Kasumi-1 (cell line): ENCODE results near the gene ANTXRL.
"Not testable (repeated sequence)": the region's sequence is repeated elsewhere in the genome, so short reads cannot be mapped to it uniquely, and the experiment has no call there.

Experiments used
- DNase-seq, 2 experiments: peaks; one replicate each; lab custom pipeline; 2025; lab: John Stamatoyannopoulos, UW

ANTXRL gene

DNA sequence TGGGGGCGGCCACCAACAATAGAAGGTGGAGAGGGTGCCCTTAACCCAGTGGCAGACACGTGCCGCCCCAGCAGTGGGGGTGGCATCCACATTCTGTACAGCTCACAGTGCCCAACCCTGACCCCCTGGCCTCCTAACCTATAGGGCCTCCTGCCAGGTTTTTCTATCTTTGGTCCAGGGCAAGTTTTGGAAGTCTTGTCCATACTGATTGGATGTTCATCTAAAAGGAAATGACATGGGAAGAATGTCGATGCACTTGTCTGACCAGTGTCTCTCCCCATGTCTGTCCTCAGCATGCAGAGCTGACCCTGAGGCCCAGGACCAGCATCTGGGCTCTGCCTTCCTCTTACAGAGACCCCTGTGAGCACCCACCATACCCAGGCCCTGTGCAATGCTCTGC lies 32.3 kb upstream of the ANTXRL start:
- no peak for DNase-seq

DNA sequence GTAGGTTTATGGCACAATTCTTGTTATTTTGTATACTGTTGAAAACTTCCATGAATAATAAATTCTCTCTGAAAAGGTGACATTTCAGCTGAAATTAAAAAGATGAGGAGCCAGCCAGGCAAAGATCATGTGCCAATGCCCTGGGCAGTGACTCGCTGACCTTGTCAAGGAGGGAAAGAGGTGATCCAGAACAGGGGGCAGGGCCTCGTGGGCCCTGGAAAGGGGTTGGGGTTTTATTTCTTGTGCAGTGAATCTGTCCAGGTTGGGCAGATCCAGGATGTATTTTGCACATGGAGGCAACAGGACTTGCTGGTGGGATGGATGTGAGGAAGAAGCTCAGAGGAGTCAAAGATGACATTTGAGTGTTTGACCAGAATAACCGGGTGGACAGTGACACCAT lies 31.6 kb upstream of the ANTXRL start:
- DNase-seq, result not testable (repeated sequence)

DNA sequence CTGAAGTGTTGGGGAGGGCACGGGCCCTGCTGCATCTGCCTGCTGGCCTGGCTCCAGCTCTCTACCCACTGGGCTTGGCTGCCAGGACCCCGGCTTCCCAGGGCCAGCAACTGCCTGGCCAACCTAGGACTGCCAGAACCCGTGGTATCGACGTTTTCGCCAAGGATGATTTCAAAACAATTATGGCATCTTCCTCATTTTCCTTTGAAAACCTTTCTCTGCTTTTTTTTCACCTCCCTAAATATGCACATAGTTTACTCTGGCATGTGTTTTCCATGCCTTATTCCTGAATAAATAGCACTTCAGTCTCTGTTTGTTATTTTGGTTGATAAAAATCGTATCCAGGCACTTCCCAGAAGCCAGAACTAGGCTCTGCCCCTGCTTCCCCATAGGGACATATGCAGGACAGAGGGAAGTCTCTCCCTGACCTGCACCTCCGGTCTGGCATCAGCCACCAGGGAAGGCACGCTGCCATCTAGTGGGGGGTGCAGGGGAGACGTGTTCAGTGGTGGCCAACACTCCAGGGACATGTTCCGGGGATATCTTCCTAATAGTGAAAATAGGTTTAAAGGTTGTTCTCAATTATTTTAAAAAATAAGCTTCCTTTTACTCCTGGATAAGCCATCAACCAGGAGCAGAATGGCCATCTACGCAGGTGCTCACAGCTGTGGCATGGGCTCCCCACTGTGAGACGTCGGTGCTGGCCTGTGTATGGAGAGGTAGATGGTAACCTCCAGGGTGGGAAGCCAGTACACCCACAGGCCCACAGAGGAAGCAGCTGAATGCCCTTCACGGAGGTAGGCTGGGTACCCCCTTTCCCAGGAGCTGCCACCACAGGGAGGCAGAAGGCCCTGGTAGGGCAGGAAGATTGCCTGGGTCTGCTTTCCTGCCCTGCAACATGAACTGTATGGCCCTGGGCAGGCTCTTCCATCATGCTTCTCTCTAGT lies 30.7 kb upstream of the ANTXRL start:
- DNase-seq, result peak; percentile 80 to 83

DNA sequence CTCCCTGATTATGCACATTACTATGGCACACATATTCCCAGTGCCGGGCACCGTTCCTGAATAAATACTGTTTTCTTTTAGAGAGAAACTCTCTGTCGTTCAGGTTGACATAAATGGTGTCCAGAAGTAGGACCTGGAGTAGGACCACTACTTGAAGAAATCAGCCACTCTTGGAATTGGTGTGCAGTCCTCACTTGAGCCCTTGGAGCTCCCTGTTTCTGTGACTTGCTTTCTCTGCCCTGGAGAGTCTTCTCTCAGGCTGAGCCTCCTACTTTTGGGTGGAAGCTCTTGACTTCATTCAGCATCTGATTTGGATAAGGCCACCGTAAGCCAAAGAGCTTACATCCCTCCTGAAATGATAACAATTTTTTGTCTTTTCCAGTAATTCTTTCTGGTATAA lies 29.7 kb upstream of the ANTXRL start:
- no peak for DNase-seq

DNA sequence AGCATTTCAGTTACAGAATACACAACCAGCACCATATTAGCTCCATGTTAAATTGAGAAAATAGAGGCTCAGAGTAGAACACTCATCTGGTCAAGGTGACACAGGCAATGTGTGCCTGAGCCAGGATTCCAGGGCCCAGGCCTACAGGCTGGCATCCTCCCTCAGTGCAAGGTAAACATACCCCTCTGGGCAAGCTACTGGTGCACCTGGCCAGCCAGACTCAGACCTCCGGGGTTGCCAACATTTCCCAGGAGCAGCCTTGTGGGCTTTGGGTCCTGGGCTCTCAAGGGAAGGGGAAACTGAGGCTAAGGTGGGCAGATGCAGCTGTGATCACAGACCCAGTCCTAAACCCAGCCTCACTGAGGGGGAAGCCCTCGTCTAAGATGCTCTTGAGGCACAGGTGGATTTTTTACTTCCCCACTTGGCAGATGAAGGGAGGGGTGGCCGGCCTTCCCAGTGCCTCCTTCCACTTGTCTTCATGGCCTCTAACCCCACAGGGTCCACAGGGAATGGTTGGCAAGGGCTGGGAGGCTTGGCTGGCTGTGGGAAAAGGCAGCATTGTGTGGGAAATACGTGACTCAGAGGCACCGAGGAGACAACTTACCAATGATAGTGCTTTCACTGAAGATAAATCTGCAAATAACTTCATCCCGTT lies 23.8 kb upstream of the ANTXRL start:
- DNase-seq, result not testable (repeated sequence)

DNA sequence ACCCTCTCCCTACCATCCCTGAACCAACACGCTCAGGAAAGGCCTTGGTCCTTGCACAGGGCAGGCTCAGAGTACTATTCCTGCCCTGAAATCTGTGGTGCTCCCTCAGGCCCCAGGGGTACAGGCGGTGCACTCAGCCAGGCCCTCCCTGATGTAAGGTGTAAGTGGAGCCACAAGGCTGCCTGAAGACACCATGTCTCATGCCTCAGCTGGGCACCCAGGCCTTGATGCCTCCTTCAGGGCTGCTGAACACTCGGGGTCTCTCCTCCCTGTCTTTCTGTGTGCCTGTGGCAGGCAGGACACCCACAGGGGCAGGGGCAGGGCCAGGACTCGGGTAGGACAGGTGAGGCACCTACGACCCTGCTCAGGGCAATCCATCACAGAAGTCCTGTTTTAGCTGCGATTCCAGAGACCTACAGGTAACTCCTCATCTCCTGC lies 22.9 kb upstream of the ANTXRL start:
- DNase-seq, result no peak

DNA sequence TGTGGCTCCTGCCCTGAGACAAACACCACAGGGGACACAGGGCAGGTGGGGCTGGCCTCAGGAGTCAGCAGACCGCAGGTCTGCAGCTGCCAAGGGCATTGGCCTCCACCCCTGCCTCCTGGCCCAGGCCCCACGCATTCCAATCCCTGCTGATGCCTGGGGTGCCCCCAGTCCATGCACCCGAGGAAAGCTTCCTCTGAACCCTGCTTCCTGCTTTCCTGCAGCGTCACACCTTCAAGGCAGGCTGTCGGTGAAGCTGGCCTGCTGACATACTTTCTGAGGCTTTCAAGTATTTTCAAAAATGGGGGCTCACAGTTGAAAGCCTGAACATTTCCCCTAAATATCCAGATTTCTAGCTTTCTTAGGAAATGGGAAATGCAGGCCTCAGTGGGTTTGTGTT lies 22.5 kb upstream of the ANTXRL start:
- no peak for DNase-seq

DNA sequence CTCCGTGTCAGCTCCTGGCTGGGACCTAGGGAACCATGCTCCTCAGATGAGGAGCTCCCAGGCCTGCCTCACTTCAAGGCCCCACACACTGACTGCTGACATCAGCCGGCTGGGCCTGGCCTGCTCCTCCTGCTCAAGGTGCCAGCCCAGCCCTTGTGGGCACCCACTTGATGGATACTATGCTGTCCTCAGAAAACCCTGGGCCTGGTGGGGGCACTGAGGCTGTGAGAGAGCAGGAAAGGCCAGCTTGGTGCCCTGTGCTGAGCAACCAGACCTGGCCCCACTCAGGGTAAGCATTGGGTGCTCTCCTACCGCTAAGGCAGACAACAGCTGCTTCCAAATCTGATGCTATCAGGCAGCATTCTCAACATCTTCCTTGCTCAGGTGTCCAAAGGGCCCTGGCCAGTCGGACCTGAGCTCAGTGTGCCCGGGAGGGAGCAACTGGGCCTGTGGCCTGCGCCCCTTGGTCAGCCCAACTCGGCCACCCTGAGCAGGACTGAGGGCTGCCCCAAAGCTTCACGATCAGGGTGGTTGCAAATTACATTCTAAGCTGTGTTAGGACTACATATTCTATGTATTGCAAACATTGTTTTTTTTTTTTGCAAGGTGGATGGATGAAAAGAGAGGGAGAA lies 21.9 kb upstream of the ANTXRL start:
- no peak for DNase-seq

DNA sequence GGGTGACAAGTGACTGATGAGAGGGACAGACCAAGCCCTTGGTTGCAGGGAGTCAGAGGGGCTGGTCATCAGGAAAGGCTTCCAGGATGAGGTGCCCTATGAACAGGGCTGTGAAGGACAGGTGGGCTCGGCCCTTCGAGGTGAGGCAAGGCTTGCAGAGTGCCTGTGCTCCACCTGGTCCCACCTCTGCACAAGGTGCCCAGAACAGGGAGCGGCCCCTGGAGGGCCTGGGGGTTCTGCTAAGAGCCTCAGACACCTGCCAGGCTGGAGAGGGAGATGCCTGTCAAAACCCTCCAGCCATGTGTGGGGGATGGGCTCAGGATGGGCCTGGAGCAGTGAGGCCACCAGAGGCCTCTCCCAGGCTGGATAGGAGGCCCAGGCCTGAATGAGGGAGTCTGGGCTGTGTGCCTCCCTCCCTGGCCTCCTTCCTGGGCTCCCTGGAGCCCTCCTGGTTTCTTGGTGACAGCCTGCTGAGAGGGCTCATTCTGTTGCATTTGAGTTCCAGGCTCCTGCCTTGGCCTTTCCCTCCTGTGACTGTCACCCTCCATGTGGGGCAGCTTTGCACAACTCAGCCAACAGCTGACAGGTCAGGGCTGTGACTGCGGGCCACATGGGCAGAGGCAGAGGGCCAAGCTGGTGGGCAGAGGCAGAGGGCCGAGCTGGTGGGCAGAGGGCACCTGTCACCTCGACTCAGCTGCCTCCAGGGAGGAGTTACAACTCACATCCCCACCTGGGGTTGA lies 21.1 kb upstream of the ANTXRL start:
- not testable (repeated sequence) for DNase-seq

DNA sequence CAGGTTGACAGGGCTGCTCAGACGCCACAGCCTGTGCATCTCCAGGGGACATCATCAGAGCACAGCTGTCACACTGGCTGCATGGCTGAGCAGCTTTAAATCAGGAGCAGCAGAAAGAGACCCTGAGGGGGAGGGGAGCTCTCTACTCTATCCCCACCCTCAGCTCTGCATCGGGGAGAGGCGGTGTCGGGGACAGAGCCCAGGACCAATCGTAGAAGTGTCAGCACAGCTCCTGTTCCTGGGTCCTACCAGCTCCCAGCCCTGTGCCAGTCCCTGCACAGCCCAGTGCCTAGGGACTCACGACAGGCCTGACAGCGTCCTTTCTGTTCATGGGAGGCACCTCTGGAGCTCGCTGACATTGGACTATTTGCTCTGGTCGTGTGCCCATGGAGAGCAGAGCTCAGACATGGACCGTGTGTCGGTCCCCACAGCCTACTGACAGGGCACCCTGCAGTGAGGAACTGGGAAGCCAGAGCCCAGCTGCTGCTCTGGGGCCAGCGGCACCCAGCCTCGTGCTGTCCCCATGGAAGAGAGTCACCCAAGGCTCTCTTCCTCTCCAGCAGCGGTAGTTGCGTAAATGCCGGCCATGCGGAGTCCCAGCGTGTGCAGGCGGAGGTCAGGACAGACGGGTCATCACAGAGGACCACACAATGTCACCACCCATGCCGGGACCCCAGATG lies 20.4 kb upstream of the ANTXRL start:
- no peak for DNase-seq

DNA sequence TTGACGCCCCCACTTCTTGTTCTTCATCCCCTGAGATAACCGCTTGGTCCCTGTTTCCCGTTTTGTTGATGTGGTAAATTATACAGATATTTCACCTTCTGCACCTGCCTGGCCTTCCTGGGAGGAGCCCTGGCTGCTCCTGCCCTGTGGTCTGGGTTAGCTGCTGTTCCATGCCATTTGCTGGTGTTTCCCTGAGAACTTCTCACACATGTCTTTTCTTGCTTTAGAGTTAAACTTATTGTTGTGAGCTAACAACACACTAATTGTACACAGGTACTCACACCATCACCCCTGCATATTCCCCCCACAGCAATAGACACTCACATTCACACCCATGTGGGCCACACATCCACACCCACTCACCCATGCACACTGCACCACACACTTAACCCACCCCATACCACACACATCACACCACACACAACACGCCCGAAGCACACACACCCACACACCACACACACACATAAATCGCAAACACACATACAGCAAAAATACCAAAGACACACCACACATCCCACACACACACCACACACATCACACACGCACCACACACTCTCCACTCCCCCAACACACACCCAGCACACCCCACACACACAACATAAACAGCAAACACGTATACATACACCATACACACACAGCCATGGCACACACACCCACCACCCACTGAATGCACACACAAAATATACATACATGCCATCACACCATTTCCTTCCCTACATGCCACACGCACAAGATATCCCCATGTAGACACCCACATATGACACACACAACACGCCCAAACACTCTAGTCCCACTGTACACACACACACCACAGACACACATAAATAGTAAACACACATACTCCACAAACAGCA lies 19.4 kb upstream of the ANTXRL start:
- DNase-seq, result no peak

DNA sequence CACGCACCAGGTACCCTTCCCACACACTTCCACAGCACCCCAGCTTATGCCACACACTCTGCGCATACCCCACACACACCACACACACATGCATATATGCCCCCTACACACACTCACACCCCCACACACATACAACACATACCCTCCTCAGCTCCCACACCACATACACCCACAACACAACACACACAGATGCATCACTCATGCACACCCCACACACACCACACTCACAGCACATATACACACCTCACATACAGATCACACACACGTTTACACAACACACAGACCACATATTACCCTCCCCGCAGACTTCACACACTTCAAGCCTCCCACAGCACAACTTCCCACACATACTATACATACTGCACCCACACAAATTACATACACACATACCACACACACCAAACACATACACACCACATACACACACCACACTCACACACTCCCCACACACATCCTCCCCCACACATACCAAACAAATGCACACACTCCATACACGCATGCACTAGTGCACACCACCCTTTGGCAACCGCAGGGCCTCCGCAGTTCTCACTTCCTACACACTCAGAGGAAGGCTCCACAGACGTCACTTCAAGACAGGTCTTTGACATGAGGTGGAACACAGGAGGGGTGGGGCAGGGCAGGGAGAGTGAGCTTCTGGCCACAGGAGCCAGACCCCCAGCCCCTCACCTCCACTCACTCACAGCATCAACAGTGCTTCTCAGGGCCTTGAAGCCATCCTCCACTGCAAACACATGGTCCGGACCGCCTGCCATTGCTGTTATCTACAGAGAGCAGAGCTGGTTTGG lies 18.5 kb upstream of the ANTXRL start:
- DNase-seq, result no peak

DNA sequence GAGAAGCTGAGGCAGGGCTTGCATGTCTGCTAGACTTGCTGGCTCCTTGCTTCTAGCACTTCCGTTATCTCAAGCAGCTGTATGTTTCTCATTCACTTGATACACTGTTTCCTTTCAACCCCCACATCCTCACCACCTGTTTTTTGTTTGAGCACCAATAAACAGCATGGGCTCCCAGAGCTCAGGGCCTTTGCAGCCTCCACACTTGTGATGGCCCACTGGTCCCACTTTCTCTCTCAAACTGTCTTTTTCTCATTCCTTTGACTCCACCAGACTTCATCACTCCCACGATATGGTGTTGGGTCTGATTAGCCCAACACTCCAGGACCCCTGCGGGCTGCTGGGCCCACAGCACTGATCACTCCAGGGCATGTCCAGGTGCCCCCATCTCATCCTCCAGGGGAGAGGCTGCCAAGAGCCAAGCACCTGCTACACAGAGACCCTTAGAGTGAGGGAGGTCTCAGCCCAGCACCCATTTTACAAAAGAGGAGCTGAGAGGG lies 17.2 kb upstream of the ANTXRL start:
- not testable (repeated sequence) for DNase-seq

DNA sequence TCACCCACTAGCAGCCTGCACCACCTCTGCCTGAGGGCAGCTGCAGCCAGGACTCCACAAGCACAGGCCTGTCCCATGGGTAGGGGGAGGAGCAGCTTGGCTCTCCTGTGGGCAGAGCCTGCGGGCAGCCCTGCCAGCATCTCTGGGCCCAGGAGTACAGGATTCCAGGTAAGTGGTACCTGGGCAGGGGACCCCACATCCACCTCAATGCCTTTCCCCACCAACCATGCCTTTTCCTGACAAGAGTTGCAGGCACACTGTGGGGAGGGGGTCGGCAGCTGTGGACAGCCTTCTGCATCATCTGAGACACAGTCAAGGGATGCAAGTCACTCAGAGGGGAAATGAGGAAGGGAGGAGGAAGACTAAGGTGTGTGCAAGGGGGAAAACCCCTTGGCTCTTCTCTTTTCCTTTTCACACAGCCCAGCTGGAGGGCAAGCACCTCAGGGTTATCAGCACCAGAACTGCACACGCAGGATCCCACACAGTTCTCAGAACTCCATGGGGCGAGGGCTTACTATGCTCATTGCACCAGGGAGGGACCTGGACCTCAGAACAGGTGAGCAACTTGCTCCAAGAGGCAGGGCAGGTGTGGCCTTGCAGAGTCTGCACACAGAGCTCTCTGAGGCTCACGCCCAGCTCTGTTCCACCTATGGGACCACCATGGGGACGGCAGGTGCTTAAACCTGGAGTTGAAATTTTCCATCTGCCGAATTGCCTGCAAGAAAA lies 16.5 kb upstream of the ANTXRL start:
- no peak for DNase-seq

DNA sequence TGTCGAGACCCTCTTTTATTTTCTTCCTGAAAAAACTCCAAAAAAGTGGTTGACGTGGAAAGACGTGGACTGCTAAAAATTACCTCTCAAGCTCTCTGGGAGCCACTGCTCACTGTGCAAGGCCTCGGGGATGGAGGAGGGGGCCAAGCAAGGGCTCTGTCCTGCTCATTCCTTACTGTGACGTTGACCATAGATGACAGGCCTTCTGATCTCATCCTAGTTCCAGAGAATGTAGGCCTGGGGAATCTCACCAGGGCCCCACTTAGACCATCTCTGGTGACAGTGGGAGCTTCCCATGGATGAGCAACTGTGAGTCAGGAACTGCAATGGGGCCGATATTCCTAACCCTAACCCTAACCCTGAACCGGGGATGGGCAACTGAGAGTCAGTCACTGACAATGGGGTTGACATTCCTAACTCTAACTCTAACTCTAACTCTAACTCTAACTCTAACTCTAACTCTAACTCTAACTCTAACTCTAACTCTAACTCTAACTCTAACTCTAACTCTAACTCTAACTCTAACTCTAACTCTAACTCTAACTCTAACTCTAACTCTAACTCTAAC lies 15.8 kb upstream of the ANTXRL start:
- DNase-seq, result not testable (repeated sequence)

DNA sequence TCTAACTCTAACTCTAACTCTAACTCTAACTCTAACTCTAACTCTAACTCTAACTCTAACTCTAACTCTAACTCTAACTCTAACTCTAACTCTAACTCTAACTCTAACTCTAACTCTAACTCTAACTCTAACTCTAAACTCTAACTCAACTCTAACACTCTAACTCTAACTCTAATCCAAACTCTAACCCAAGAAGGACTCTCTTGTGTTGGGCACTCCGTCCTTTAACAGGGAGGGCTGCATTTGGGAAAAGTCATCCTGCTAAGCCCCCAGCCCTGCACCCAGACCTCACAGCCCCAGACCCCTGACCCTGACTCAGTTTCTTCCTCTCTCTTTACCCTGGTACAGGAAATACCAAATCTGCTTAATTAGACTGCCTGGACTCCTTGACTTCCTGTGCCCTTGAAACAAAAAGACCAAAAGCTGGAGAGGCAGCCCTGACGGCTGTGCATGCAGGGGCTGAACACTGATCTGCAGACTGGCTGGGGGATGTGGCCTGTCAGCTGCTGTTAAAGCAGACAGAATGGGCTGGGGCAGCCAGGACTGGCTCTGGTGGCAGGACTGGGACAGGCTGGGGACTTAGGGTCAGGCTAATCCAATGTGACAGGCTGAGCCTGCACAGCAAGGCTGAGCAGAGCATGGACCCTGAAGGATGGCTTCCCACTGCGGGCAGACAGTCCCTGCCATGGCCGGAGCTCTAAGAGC lies 14.8 kb upstream of the ANTXRL start:
- DNase-seq, result not testable (repeated sequence)

DNA sequence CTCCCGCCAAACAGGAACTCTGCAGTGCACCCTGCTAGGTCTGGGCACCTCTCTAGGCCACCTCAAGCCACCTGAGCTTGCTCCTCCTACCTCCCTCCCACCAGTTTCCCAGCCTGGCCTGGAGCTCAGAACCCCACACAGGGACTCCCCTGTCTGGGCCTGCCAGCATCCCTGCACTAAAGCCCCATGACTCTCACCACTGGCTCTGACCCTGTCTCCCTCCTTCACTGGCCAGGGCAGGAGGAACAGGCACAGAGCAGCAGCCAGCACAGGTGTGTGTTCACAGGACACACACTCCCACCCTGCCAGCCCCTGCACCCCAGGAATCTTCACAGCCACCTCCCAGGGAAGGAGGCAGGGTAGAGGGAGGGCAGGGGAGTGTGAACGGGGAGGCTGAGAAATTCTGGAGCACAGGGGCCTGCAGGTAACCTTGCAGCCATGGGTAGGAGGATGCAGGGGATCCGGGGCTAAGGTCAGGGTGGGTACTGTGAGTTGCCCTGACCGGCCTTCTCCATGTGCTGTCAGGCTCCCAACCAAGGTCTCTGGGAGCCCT lies 13.9 kb upstream of the ANTXRL start:
- DNase-seq, result no peak
